ENCODE data around the gene ZSWIM6. TPM values are rescaled to one million over a fixed set of nuclear protein-coding genes. Genes with fewer than 3 reads are reported as not detected.

The ZSWIM6 gene
- total and polyA plus RNA-seq, 4 experiments from 2014 or later, result 0.23 to 11.3 (median 5.5) TPM

DNA sequence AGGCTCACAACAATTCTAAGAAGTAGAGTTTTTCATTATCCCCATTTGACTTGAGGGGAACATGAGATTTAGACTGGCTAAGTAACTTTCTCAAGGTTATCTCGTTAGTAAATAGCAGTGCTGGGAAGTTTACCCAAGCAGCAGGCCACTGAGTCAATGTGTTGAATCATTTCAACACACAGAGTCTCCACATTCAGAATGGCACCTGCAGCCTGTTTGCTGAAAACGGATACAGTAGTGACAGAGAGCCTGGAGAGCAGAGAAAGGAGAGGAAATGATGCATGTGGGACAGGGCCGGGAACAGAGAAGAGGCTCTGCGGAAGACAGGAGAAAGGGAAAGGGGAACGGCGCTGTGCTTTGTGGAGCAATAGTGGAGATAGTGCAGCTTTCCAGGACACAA lies 33.5 kb upstream of the ZSWIM6 start:
- Mint-ChIP-seq H3K27me3 (peaks cover 2 to 4% of the 10 kb centered on the region in 2 donors), H3K4me3 (no peak overlapping the region), H3K36me3 (no peaks in the 10 kb centered on the region), H3K4me1 (peaks cover 0 to 1% (median 0%) of the 10 kb centered on the region in 4 donors), H3K27ac (no peak overlapping the region), H3K9me3 (no peaks in the 10 kb centered on the region)
- H3K4me1 ChIP-seq (ENCODE audit: insufficient read depth, low read length), result no peaks in the 10 kb centered on the region
- intact Hi-C loops (cut with micrococcal nuclease), result no loop called here
- H3K27me3 ChIP-seq (ENCODE audit: insufficient read depth, low read length), result no peaks in the 10 kb centered on the region
- POLR2A ChIA-PET (ENCODE audit: partially characterized antibody), result no interaction called here
- no peaks in the 10 kb centered on the region for H3K36me3 ChIP-seq (ENCODE audit: insufficient read depth, low read length)
- CTCF ChIA-PET (ENCODE audit: partially characterized antibody), result no interaction called here
- no peaks in the 10 kb centered on the region for H3K9me3 ChIP-seq (ENCODE audit: control insufficient read depth in 1 of 2, low read length in 2 of 2)
- DNase-seq, result no peak
- no peak overlapping the region for H3K27ac ChIP-seq (ENCODE audit: low read depth, low read length)
- no peak overlapping the region for H3K4me3 ChIP-seq (ENCODE audit: low read length in 2 of 2)

- Histone ChIP-seq H3K27ac (ENCODE audit: low read depth, low read length) (no peak overlapping the region), H3K9me3 (ENCODE audit: control insufficient read depth in 1 of 2, low read length in 2 of 2) (no peaks in the 10 kb centered on the region), H3K27me3 (ENCODE audit: insufficient read depth, low read length) (no peaks in the 10 kb centered on the region), H3K4me3 (ENCODE audit: low read length in 2 of 2) (no peak overlapping the region), H3K36me3 (ENCODE audit: insufficient read depth, low read length) (no peaks in the 10 kb centered on the region), H3K4me1 (ENCODE audit: insufficient read depth, low read length) (no peaks in the 10 kb centered on the region)
- H3K4me1 Mint-ChIP-seq, result peaks cover 0 to 1% (median 0%) of the 10 kb centered on the region in 4 donors
- intact Hi-C loops (cut with micrococcal nuclease), result no loop called here
- ChIA-PET POLR2A (ENCODE audit: partially characterized antibody) (no interaction called here), CTCF (ENCODE audit: partially characterized antibody) (interaction anchor here (1.0 to 1.6 kb wide), 2 partner anchors 9 to 32 kb away, joined by 3 to 4 read pairs; no protein-coding TSS in a partner anchor)
- no peaks in the 10 kb centered on the region for H3K36me3 Mint-ChIP-seq
- H3K27ac Mint-ChIP-seq, result no peak overlapping the region
- H3K27me3 Mint-ChIP-seq, result peaks cover 3 to 4% of the 10 kb centered on the region in 2 donors
- no peak overlapping the region for H3K4me3 Mint-ChIP-seq
- H3K9me3 Mint-ChIP-seq, result no peaks in the 10 kb centered on the region
- DNase-seq, result no peak
These were observed 32.8 kb upstream of the ZSWIM6 start for GRCh38 chr5:61299261-61299681.

DNA sequence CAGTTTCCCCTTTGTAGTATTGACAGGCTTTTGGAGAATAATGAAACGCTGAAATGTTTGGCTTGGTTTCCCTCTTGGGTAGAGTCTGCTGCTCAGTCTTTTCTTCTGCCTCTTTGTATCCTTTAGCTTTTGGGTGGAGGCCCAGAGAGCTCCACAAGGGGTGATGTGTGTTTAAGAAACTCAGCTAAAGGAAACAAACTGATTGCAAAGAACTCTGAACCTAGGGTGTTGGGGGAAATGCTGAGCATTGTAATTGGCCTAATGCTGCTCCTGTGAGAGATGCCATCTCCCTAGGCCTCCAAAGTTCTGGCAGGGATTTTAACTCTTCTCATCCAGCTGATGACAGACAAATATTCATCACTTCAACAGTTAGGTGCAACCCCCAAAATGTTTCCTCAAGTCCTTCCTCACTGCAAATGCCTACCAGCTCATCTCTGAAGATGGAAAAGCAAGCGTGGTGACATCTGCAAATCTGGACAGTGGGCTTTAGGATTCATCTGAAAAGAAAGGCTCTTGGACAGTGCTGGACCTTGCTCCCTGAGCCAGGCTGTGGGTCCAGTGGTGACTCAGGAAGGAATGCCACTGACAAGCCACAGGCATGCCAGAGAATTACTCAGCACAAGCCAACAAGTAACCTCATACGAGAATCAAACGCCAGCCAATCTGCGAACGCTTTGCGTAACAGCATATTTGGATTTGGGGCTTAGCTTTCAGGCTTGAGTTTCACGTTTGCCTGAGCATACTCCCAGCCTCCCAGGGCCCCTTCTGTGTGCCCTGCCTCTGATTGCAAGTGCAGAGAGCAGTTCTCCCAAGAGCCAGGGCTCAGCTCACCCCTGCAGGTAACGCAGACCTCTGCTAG lies 30.5 kb upstream of the ZSWIM6 start:
- no peaks in the 10 kb centered on the region for H3K36me3 ChIP-seq (ENCODE audit: insufficient read depth, low read length)
- H3K36me3 Mint-ChIP-seq, result no peaks in the 10 kb centered on the region
- intact Hi-C loops (cut with micrococcal nuclease), result no loop called here
- POLR2A ChIA-PET (ENCODE audit: partially characterized antibody), result no interaction called here
- no peak overlapping the region for H3K4me3 ChIP-seq (ENCODE audit: low read length in 2 of 2)
- no peak overlapping the region for H3K27ac Mint-ChIP-seq
- no peaks in the 10 kb centered on the region for H3K9me3 ChIP-seq (ENCODE audit: control insufficient read depth in 1 of 2, low read length in 2 of 2)
- H3K9me3 Mint-ChIP-seq, result no peaks in the 10 kb centered on the region
- H3K27me3 Mint-ChIP-seq, result peaks cover 7 to 11% of the 10 kb centered on the region in 2 donors
- CTCF ChIA-PET (ENCODE audit: partially characterized antibody), result no interaction called here
- no peak overlapping the region for H3K4me3 Mint-ChIP-seq
- H3K4me1 Mint-ChIP-seq, result peaks cover 0 to 7% (median 1%) of the 10 kb centered on the region in 4 donors
- H3K27ac ChIP-seq (ENCODE audit: low read depth, low read length), result no peak overlapping the region
- no peak for DNase-seq
- no peaks in the 10 kb centered on the region for H3K4me1 ChIP-seq (ENCODE audit: insufficient read depth, low read length)
- peaks cover 5% of the 10 kb centered on the region for H3K27me3 ChIP-seq (ENCODE audit: insufficient read depth, low read length)

GRCh38 chr5:61302200-61302563 lies 29.9 kb upstream of the ZSWIM6 start:
- H3K4me1 ChIP-seq (ENCODE audit: insufficient read depth, low read length), result no peaks in the 10 kb centered on the region
- CTCF ChIA-PET (ENCODE audit: partially characterized antibody), result no interaction called here
- Mint-ChIP-seq H3K27me3 (peaks cover 7 to 11% of the 10 kb centered on the region in 2 donors), H3K4me3 (no peak overlapping the region), H3K4me1 (peaks cover 0 to 6% (median 3%) of the 10 kb centered on the region in 4 donors), H3K27ac (no peak overlapping the region), H3K9me3 (no peaks in the 10 kb centered on the region), H3K36me3 (no peaks in the 10 kb centered on the region)
- no peak overlapping the region for H3K4me3 ChIP-seq (ENCODE audit: low read length in 2 of 2)
- no peak for DNase-seq
- POLR2A ChIA-PET (ENCODE audit: partially characterized antibody), result no interaction called here
- H3K9me3 ChIP-seq (ENCODE audit: control insufficient read depth in 1 of 2, low read length in 2 of 2), result no peaks in the 10 kb centered on the region
- H3K27me3 ChIP-seq (ENCODE audit: insufficient read depth, low read length), result peaks cover 5% of the 10 kb centered on the region
- intact Hi-C loops (cut with micrococcal nuclease), result no loop called here
- no peak overlapping the region for H3K27ac ChIP-seq (ENCODE audit: low read depth, low read length)
- no peaks in the 10 kb centered on the region for H3K36me3 ChIP-seq (ENCODE audit: insufficient read depth, low read length)

GRCh38 chr5:61303346-61303745 lies 28.7 kb upstream of the ZSWIM6 start:
- no peak overlapping the region for H3K4me3 Mint-ChIP-seq
- intact Hi-C loops (cut with micrococcal nuclease), result no loop called here
- no peak overlapping the region for H3K27ac ChIP-seq (ENCODE audit: low read depth, low read length)

GRCh38 chr5:61304590-61305381 lies 27.3 kb upstream of the ZSWIM6 start:
- H3K4me1 ChIP-seq (ENCODE audit: insufficient read depth, low read length), result no peaks in the 10 kb centered on the region
- no peaks in the 10 kb centered on the region for H3K9me3 ChIP-seq (ENCODE audit: control insufficient read depth in 1 of 2, low read length in 2 of 2)
- peaks cover 5% of the 10 kb centered on the region for H3K27me3 ChIP-seq (ENCODE audit: insufficient read depth, low read length)
- DNase-seq, result peak in 2 of 5 donors; percentile 37 to 52
- no peaks in the 10 kb centered on the region for H3K36me3 ChIP-seq (ENCODE audit: insufficient read depth, low read length)
- CTCF ChIA-PET (ENCODE audit: partially characterized antibody), result no interaction called here
- H3K27ac ChIP-seq (ENCODE audit: low read depth, low read length), result no peak overlapping the region
- Mint-ChIP-seq H3K27ac (peak overlapping the region in 1 of 7 donors; percentile 62), H3K9me3 (no peaks in the 10 kb centered on the region), H3K27me3 (peaks cover 9 to 20% of the 10 kb centered on the region in 2 donors), H3K4me1 (peaks cover 0 to 6% (median 3%) of the 10 kb centered on the region in 4 donors), H3K36me3 (no peaks in the 10 kb centered on the region), H3K4me3 (no peak overlapping the region)
- intact Hi-C loops (cut with micrococcal nuclease), result no loop called here
- POLR2A ChIA-PET (ENCODE audit: partially characterized antibody), result no interaction called here
- H3K4me3 ChIP-seq (ENCODE audit: low read length in 2 of 2), result no peak overlapping the region

More at GRCh38 chr5:61303346-61303745, 28.7 kb upstream of the ZSWIM6 start:
- peaks cover 5% of the 10 kb centered on the region for H3K27me3 ChIP-seq (ENCODE audit: insufficient read depth, low read length)
- Mint-ChIP-seq H3K4me1 (peaks cover 0 to 6% (median 3%) of the 10 kb centered on the region in 4 donors), H3K27me3 (peaks cover 9 to 15% of the 10 kb centered on the region in 2 donors), H3K9me3 (no peaks in the 10 kb centered on the region), H3K36me3 (no peaks in the 10 kb centered on the region), H3K27ac (no peak overlapping the region)
- H3K4me1 ChIP-seq (ENCODE audit: insufficient read depth, low read length), result no peaks in the 10 kb centered on the region
- no peak for DNase-seq
- ChIA-PET CTCF (ENCODE audit: partially characterized antibody) (interaction anchor here (0.6 to 1.4 kb wide), 3 partner anchors 8 to 354 kb away, joined by 3 to 6 read pairs (median 3); no protein-coding TSS in a partner anchor), POLR2A (ENCODE audit: partially characterized antibody) (interaction anchor here (0.5 kb wide), 2 partner anchors 28 to 88 kb away, joined by 3 read pairs; no protein-coding TSS in a partner anchor)
- no peak overlapping the region for H3K4me3 ChIP-seq (ENCODE audit: low read length in 2 of 2)
- no peaks in the 10 kb centered on the region for H3K36me3 ChIP-seq (ENCODE audit: insufficient read depth, low read length)
- H3K9me3 ChIP-seq (ENCODE audit: control insufficient read depth in 1 of 2, low read length in 2 of 2), result no peaks in the 10 kb centered on the region

DNA sequence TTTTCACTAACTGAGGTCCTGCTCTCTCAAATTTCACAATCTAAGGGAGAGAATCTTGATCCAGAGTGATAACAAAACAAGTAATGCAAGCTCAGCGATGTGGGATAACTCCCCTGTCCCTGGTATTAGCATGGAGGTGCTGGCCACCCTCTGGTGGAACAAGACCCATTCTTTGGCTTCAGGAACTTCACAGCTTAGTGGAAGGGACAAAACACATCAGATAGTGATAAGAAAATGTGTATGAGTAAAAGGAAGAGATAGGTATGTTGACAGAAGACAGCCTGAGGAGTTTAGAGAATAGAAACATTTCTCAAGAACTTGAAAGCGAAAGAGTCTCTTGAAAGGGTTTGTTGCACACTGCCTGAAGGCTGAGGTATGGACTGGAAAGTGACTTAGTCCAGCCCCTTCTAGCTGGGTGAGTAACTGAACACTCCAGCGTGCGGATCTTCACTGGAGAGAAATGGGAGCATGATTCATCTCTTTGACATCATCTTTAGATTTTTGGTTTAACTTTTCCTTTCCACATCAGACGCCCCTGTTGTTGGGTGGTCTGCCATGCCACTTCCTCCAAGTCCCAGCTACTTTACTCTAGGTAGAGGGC lies 25.4 kb upstream of the ZSWIM6 start:
- H3K27ac ChIP-seq (ENCODE audit: low read depth, low read length), result no peak overlapping the region
- POLR2A ChIA-PET (ENCODE audit: partially characterized antibody), result interaction anchor here (1.4 kb wide), 1 partner anchor 25 kb away, joined by 4 read pairs; no protein-coding TSS in a partner anchor
- H3K4me3 ChIP-seq (ENCODE audit: low read length in 2 of 2), result no peak overlapping the region
- no peaks in the 10 kb centered on the region for H3K9me3 ChIP-seq (ENCODE audit: control insufficient read depth in 1 of 2, low read length in 2 of 2)
- Mint-ChIP-seq H3K36me3 (no peaks in the 10 kb centered on the region), H3K4me1 (peaks cover 0 to 6% (median 3%) of the 10 kb centered on the region in 4 donors), H3K9me3 (no peaks in the 10 kb centered on the region), H3K4me3 (no peak overlapping the region), H3K27me3 (peaks cover 7 to 24% of the 10 kb centered on the region in 2 donors), H3K27ac (no peak overlapping the region)
- peaks cover 5% of the 10 kb centered on the region for H3K27me3 ChIP-seq (ENCODE audit: insufficient read depth, low read length)
- no peaks in the 10 kb centered on the region for H3K36me3 ChIP-seq (ENCODE audit: insufficient read depth, low read length)
- intact Hi-C loops (cut with micrococcal nuclease), result no loop called here
- no peak for DNase-seq
- no peaks in the 10 kb centered on the region for H3K4me1 ChIP-seq (ENCODE audit: insufficient read depth, low read length)
- CTCF ChIA-PET (ENCODE audit: partially characterized antibody), result no interaction called here

Data from CD4-positive, alpha-beta memory T cell (primary cell).